Stomach smooth muscle (tissue), 2 donors: ENCODE measurements around the gene LRRC32.

ENCODE experiments used
- H3K27ac ChIP-seq: one replicate; pipeline ENCODE4 v1.7.0; 2013; ENCODE audit warnings: mild to moderate bottlenecking, low read length, inconsistent platforms
- H3K27me3 ChIP-seq, 2 donors: one replicate each; pipeline ENCODE4 v1.7.0; 2013; ENCODE audit warnings: low read length in 2 of 2; ENCODE audit not compliant: insufficient read depth in 2 of 2, control insufficient read depth in 1 of 2
- H3K36me3 ChIP-seq, 2 donors: one replicate each; pipeline ENCODE4 v1.7.0; 2013; ENCODE audit warnings: low read length in 2 of 2; ENCODE audit not compliant: control insufficient read depth in 2 of 2, insufficient read depth in 2 of 2
- H3K4me1 ChIP-seq: one replicate; pipeline ENCODE4 v1.7.0; 2013; ENCODE audit warnings: low read length; ENCODE audit not compliant: control insufficient read depth, insufficient read depth
- H3K4me3 ChIP-seq, 2 donors: one replicate each; pipeline ENCODE4 v1.7.0; 2013; ENCODE audit warnings: low read length in 2 of 2
- H3K9ac ChIP-seq, 2 donors: one replicate each; pipeline ENCODE4 v1.7.0; 2013; ENCODE audit warnings: low read length in 2 of 2, mild to moderate bottlenecking in 1 of 2
- H3K9me3 ChIP-seq, 2 donors: one replicate each; pipeline ENCODE4 v1.7.0; 2013; ENCODE audit warnings: low read length in 2 of 2; ENCODE audit not compliant: control insufficient read depth in 2 of 2
- donor health status: healthy.
- donor health status: Pancreatic carcinoma.

Gene LRRC32

GRCh38 chr11:76698321-76699043 is 27.9 kb upstream of the LRRC32 start:
- no peaks in the 10 kb centered on the region for H3K9me3 ChIP-seq
- no peak overlapping the region for H3K9ac ChIP-seq
- no peak overlapping the region for H3K27ac ChIP-seq
- no peaks in the 10 kb centered on the region for H3K4me1 ChIP-seq
- no peaks in the 10 kb centered on the region for H3K36me3 ChIP-seq
- H3K4me3 ChIP-seq: no peak overlapping the region
- peaks cover 0 to 3% of the 10 kb centered on the region in 2 donors for H3K27me3 ChIP-seq

DNA sequence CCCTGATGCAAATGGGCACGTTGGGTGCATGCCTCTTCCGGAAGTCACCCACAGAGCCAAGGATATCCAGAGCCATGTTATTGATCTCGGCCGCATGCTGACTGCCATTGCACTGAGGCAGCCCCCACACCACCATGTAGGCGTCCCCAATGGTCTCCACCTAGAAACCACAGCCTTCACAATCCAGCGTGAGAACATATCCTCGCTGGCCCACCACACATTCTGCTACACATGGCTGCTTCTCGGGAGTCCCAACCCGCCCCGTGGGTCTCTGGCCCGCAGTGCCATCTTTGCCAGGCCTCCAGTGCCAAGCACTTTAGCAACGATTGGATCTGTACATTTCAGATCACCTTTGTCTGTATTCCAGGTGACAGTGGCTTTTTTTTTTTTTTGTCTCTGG is 26.2 kb upstream of the LRRC32 start:
- Histone ChIP-seq H3K4me1 (no peaks in the 10 kb centered on the region), H3K4me3 (no peak overlapping the region), H3K27me3 (peaks cover 0 to 3% of the 10 kb centered on the region in 2 donors), H3K9ac (no peak overlapping the region), H3K9me3 (no peaks in the 10 kb centered on the region), H3K27ac (no peak overlapping the region), H3K36me3 (no peaks in the 10 kb centered on the region)

DNA sequence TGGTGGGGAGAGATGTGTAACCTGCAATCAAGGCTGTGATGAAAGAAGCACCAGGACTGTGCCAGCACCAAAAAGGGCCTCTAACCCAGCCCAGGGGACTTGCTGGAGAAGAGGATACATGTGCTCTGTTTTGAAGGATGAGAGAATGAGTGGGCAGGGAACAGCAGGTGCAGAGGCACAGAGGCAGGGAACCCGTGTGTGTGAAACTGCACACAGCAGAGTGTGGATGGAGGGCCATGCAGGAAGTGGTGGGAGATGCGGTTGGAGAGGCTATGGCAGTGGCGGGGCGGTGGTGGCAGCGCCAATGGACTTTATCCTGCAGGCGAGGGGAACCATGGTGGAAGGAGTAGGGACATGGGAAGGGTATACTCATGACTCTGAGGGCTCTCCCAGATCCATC is 25.2 kb upstream of the LRRC32 start:
- H3K9ac ChIP-seq: no peak overlapping the region
- H3K27me3 ChIP-seq: peaks cover 0 to 3% of the 10 kb centered on the region in 2 donors
- H3K9me3 ChIP-seq: no peaks in the 10 kb centered on the region
- H3K4me1 ChIP-seq: no peaks in the 10 kb centered on the region
- H3K36me3 ChIP-seq: no peaks in the 10 kb centered on the region
- H3K27ac ChIP-seq: no peak overlapping the region
- H3K4me3 ChIP-seq: no peak overlapping the region

DNA sequence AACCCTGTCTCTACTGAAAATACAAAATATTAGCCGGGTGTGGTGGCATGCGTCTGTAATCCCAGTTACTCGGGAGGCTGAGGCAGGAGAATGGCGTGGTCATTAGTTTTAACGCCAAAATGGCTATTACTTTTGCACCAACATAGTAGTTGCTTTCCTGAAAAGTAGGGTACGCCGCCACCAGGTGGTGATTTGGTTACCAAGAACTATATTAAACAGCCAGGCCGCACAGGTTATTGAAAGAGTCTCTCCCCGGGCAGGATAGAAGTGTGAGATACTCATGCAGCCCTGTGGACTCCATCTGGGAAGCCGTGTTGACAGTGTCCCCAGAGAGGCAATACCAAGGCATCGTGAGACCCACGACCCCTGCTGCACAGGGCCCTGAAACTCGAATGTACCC is 24.6 kb upstream of the LRRC32 start:
- Histone ChIP-seq H3K36me3 (no peaks in the 10 kb centered on the region), H3K4me3 (no peak overlapping the region), H3K9ac (no peak overlapping the region), H3K27ac (no peak overlapping the region), H3K27me3 (peaks cover under 1 to 3% of the 10 kb centered on the region in 2 donors), H3K9me3 (no peaks in the 10 kb centered on the region), H3K4me1 (no peaks in the 10 kb centered on the region)

GRCh38 chr11:76694664-76695063 is 24.1 kb upstream of the LRRC32 start:
- Histone ChIP-seq H3K36me3 (no peaks in the 10 kb centered on the region), H3K4me1 (no peaks in the 10 kb centered on the region), H3K9me3 (no peaks in the 10 kb centered on the region), H3K27me3 (peaks cover 3% of the 10 kb centered on the region in 2 donors), H3K27ac (no peak overlapping the region), H3K4me3 (no peak overlapping the region), H3K9ac (no peak overlapping the region)

DNA sequence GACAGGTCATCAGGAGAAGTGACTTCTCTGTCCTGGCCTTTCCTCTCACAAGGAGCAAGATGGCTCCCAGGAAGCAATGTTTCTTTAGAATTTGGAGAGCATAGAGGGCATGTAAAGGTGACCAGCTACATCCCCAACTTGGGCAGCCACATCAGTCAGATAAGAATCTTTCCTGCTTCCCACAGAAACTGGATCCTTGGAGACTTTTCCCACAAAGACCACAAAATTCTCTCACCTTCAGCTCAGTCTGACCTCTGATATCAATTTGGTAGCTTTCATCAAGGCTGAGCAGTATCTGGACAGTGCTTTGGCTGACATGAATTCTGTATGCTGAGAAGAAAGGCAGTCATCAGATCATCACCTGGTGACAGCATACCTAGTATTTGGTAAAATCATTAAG is 23.3 kb upstream of the LRRC32 start:
- peaks cover 3 to 5% of the 10 kb centered on the region in 2 donors for H3K27me3 ChIP-seq
- H3K4me1 ChIP-seq: no peaks in the 10 kb centered on the region
- no peak overlapping the region for H3K9ac ChIP-seq
- H3K4me3 ChIP-seq: no peak overlapping the region
- no peaks in the 10 kb centered on the region for H3K36me3 ChIP-seq
- H3K27ac ChIP-seq: no peak overlapping the region
- H3K9me3 ChIP-seq: no peaks in the 10 kb centered on the region

DNA sequence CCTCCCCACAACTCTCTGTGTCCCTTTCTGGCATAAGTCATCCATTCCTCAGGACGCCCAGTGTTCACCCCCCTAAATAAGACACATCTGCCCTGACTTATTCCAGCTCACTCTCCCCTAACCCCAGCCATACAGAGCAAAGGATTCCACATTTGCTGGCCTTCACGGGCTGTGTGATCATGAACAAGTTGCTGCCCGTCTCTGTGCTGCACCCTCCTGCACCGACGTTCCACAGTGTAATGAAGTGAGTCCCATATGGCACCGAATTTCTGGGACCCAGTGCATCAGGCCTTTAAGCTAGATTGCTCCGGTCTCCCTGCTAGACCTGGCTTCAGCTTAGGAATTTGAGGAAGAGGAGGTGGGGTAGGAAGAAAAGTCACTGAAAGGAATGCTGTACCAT is 22.4 kb upstream of the LRRC32 start:
- Histone ChIP-seq H3K27me3 (peaks cover 3 to 6% of the 10 kb centered on the region in 2 donors), H3K27ac (no peak overlapping the region), H3K9ac (no peak overlapping the region), H3K4me3 (no peak overlapping the region), H3K9me3 (no peaks in the 10 kb centered on the region), H3K36me3 (no peaks in the 10 kb centered on the region), H3K4me1 (no peaks in the 10 kb centered on the region)

DNA sequence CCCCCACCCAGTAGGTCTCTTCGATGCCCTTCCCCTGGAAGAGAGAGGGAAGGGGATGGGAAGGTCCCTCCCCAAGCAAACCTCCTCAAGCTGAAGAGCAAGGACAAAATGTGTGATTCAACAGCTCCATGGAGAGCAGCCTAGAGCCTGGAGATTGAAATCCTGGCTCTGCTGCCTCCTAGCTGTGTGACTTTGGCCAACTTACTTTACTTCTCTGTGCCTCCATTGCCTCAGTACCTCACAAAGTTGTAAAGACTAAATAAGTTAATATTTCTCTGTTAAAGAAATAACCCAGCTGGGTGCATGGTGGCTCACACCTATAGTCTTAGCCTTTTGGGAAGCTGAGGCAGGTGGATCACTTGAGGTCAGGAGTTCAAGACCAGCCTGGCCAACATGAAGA is 21.1 kb upstream of the LRRC32 start:
- Histone ChIP-seq H3K36me3 (no peaks in the 10 kb centered on the region), H3K4me1 (no peaks in the 10 kb centered on the region), H3K9ac (no peak overlapping the region), H3K27me3 (peaks cover 0 to 6% of the 10 kb centered on the region in 2 donors), H3K4me3 (no peak overlapping the region), H3K9me3 (no peaks in the 10 kb centered on the region), H3K27ac (no peak overlapping the region)

- H3K36me3 ChIP-seq: no peaks in the 10 kb centered on the region
- no peak overlapping the region for H3K9ac ChIP-seq
- H3K9me3 ChIP-seq: no peaks in the 10 kb centered on the region
- no peak overlapping the region for H3K27ac ChIP-seq
- H3K4me1 ChIP-seq: no peaks in the 10 kb centered on the region
- H3K27me3 ChIP-seq: peaks cover 0 to 6% of the 10 kb centered on the region in 2 donors
- H3K4me3 ChIP-seq: no peak overlapping the region
Measured at GRCh38 chr11:76690736-76691135, 20.2 kb upstream of the LRRC32 start.

DNA sequence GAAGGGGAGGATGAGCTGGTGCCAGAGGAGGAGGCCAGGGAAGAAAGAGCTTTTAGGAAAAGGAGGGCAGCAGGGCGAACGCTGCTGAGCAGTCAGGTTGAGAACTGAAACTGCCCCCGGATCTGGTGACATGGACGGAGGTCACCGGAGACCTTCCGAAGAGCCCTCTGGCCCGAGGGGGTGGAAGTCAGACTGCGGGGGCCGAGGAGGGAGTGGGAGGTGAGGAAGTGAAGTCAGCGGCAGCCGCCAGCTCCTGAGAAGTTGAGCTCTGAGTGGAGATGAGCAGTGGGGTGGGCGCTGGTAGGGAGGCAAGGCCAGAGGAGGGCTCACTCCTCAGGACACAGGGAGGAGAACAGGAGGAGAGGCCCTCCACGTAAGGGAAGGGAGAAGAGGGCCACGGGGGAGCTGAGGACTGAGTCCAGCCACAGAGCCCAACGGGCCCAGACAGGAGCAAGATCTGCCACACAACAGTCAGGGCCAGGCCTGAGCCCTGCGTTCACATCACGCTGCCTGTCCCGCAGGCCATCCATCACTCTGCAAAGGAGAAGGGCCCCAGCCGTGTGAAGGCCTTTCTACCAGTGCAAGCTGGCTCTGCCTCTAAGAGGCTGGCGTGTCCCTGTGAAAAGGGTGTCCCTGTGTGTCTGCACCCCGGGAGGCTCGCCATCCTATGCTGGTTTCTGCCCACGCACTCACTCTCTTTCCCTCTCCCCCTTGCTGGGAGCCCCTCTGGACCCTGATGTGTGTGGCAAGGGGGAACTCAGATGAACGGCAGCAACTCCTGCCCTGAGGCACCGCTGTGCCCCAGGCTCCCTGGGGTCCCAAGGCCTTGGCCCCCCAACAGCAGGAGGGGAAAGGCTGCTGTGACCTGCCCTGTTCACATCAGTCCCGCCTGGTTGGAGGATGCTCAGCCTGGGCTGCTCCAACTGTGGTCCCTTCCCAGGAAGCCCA is 19.0 kb upstream of the LRRC32 start:
- no peaks in the 10 kb centered on the region for H3K9me3 ChIP-seq
- no peak overlapping the region for H3K9ac ChIP-seq
- no peaks in the 10 kb centered on the region for H3K4me1 ChIP-seq
- no peaks in the 10 kb centered on the region for H3K36me3 ChIP-seq
- no peak overlapping the region for H3K27ac ChIP-seq
- no peak overlapping the region for H3K4me3 ChIP-seq
- H3K27me3 ChIP-seq: peaks cover 0 to 6% of the 10 kb centered on the region in 2 donors

- H3K4me1 ChIP-seq: no peaks in the 10 kb centered on the region
- no peak overlapping the region for H3K27ac ChIP-seq
- no peaks in the 10 kb centered on the region for H3K36me3 ChIP-seq
- H3K4me3 ChIP-seq: no peak overlapping the region
- H3K9ac ChIP-seq: no peak overlapping the region
- H3K9me3 ChIP-seq: no peaks in the 10 kb centered on the region
- peaks cover 0 to 6% of the 10 kb centered on the region in 2 donors for H3K27me3 ChIP-seq
Measured at GRCh38 chr11:76688146-76688545, 17.6 kb upstream of the LRRC32 start.
